Measurements from ENCODE around the gene DHRS12.
A peak's percentile ranks its signal among the peaks of the same experiment; 100 is the strongest.

The DHRS12 gene

DNA sequence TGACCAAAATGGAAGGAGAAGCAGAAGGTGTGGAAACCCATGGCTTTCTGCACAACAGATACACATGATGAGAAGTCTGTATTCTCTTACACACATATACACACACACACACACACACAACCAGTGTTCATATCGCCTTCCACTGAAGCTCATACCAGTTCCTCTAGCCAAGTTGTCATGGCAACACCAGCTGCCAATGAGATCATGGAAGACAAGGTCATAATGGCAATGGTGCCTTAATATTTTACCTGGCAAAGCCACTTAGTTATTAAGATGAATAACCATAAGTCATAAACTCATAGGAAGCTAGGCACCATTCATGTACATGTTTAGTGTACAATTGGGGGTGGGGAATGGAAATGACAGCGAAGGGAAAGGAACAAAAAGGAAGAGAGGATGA, 2.6 kb upstream of the DHRS12 start:
- no peak for DNase-seq

DNA sequence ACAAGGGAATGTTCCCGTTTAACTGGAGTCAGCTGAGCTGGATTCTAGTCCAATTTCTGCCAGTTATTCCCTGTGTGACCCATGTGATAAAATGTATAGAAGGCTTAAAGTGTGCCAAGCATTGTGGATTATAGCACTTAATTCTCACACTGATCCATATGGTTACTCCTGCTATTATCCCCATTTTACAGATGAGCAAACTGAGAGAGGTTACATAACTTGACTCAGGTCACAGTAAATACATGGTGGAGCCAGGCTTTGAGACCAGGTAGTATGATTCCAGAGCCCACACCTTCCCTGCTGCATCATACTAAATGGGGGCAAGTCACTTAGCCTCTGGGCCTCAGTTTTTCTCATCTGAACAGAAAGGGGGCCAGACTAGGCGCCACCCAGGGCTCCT, 2.0 kb upstream of the DHRS12 start:
- no peak for DNase-seq

DNA sequence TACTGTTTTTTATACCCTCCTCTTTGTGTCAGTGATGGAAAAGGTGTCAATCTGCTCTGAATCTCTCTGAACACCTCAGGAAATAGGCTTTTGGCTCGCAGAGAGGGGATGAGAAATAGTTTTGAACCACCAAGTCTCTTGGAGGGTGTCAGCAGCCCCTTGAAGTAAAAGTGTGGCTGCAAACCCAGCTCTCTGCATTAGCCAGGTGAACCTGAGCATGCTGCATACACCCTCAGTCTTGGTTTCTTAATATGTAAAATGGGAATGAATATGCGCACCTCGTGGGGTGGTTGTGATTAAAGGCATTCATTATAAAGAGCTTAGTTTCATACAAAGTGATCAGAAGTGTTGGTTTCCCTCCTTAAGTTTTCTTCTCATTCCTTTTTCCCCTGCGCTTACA, 1.4 kb upstream of the DHRS12 start:
- peak in 2 of 14 donors; percentile 17 to 45 for DNase-seq

DNA sequence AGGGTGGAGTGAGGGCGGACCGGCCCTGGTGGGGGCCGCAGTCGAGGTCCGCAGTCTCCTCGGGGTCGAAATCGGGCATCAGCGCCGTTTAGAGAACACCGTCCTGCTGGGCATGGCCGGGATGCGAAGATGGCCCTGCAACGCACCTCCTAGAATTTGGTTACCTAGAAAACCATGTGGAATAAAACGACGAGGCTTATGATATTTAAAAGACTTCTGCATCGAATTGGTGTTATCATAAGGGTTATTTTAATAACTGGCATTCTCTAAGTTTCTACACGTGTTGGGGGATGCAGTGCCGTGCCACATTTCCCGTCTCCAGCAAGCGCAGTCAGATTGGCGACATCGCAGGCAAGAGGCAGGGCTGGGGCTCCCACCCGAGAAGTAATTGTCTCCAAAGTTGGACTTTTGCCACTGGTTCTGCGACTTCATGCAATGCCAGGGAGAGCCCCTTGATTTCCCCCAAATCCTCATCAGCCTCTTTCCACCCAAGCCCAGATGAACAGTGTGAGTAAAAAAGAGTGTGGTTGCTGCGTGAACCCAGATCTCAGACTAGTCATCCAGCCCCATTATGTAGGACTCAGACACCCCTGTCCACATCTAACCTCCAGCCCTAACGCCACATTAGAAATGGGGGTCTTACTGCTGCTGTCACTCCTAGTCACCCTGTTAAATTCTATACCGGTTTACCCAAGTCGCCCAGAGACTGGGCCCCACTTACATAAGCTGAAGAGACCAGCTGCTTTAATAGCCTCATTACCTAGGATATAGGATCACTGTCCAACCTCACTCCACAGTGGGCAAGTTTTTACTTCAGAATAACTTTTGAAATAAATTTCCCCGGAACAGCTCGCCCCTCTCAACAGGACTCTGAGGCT, 571 bp upstream of the DHRS12 start:
- peak in 12 of 14 donors; percentile 41 to 83 (median 62) for DNase-seq

DNA sequence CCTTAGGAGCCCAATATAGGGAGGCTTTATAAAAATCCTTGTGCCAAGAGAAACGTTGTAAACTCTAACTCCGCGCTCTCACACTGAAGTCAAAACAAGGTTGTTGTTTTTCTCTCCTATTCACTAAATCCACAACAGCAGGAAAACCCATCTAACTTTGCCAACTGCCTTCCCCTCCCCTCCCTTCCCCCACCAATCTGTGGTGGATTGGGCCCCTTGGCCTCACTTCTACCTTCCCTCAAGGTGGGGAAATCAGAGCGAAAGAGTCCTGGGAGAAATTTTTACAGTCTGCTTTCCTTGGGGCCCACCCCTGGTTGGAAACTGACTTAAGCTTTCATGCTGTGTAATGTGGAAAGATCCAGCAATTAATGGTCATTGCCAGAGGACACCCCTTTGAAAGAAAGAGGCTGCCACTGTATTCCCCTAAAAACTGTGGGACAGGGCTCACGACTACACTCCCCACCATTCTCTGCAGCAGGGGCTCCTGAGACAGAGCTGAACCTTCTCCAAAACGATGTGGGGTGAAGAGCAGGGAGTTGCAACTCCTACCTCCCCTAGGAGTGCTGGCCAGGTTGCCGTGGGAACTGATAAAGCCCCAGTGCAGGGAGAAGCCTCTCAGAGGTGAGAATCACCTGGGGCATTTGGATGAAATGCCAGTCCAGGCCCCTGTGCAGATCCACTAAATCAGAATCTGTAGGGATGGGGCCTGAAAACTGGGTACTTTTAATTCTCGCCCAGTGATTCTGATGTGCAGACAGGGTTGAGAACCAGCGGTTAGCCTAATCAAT, 1.1 kb downstream of the DHRS12 start:
- DNase-seq, result peak in 4 of 14 donors; percentile 41 to 62 (median 52)

DNA sequence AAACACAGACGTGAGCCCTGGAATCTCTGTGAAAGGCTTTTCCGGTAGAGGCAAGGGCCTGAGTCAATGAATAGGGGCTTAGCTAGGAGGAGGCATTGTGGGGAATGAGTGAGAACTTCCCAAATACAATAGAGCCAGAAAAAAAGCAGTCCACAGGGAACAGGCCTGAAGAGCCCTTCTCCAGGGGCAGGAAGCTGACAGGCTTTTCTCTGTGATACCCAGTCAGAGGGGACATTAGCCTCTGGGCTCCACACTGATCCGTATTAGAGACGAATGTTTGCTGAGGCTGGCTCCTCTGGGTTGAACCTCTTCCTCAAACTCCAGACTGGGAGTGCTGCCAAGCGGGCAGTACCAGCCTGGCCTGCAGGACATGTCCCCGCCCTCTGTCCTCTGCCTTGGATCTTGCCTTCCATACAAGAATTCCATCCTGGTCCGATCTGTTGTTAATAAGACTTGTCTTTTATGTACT, 2.3 kb downstream of the DHRS12 start:
- peak in 12 of 14 donors; percentile 10 to 77 (median 60) for DNase-seq

DNA sequence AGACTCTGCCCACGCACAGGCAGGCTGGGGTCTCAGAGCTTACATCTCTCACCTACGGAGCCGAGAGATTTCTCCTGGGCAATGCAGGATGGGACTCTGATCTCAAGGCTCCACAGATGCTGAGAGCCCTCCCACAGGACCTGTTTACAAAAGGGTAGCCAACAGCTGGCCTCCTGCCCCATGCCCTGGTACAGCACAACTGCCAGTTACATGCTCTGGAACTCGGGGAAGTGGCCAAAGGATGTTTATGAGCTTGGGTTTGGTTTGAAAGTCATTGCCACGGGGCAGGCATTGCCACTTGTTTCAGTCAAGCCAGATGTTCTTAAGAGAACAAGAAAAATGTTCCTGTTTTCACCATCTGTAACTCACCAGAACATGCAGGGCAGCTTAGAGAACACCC, 3.5 kb downstream of the DHRS12 start:
- DNase-seq, result peak in 3 of 14 donors; percentile 16 to 27 (median 16)

DNA sequence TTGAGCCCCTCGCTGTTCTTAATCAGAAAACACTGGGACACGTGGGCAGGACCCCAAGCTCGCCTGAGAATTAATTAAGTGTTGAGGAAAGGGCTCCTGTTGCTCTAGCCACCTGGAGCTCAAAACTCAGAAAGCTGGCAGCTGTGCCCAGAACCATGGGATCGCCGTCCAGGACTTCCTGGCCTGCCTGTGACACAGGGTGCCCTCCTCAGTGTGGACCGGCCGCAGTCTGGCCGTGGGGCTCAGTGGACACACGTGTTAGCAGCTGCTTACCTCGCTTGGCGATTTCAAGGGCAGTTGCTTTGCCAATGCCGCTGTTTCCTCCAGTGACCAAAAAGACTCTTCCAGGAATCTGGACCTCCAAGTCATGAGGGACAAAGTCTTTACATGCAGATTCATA, 4.7 kb downstream of the DHRS12 start:
- no peak for DNase-seq

DNA sequence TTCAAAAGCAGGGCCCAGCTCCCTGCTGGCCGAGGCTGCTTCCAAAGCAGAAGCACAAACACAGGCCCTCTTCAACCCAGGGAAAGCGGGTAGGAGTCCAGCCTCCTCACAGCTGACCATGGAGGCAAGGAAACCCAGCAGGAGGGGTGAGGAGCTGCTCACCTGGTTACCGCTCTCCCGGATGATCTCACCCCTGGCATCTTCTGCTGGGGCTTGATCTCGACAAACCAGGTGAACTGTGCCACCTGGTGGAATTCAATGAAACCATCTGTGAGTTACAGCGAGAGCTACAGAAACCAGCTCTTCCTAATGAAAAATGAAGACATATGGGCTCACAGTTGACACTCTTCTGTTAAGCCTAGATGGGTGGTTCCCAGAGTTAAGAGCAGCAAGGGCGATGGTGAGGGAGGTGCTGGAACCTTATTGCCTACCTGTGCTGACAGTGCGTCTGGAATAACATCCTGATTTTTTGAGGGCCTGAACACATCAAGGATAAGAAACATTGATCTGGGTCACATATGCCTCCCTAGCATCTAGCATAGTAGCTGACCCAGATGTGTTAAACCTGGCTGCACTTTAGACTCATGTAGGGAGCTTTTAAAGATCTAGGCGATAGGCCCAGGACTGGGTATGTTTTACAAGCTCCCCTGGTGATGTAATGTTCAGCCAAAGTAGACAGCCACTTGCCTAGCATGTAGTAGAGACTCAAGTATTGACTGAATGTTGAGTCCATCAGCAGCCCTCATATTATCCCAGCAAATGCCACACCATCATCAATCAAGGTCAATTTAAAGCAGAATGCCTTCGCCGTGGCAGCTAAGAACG, 6.1 kb downstream of the DHRS12 start:
- DNase-seq, result peak in 3 of 14 donors; percentile 8 to 92 (median 31)

DNA sequence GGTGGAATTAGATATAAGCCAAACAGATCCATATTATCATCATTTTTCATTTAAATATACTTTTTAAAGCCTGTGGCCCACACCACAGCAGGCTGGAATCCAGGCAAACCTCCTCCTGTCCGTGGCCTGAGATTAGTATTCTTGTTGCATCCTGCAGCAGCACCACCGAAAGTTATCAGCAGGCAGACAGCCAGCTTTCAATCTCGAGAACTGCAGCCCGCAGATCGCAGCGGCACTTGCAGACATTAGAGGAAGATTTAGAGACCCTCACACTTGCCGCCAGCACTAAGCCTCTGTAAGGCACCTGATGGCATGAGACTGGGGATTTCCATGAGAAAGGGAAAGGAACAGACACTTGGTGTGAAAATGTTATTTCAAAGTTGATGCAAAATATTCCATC, 7.4 kb downstream of the DHRS12 start:
- no peak for DNase-seq

DNA sequence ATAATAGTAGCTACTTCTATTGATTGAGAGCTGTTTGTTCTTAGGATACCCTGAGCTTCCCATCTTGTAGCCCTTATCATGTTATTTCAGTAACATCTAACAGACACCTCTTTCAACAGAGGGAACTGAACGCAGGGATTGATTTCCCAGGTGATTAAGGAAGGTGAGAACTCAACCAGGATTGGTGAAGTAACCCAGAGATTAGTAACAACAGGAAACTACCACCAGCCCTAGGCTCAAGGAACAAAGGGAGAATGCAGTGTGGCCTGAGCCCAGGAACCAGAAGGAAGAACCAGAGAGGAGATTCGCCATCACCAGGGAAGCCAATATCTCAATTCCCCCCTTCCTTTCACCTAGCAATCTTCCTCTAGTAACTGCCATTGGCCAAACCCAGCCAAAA, 8.5 kb downstream of the DHRS12 start:
- DNase-seq, result no peak

DNA sequence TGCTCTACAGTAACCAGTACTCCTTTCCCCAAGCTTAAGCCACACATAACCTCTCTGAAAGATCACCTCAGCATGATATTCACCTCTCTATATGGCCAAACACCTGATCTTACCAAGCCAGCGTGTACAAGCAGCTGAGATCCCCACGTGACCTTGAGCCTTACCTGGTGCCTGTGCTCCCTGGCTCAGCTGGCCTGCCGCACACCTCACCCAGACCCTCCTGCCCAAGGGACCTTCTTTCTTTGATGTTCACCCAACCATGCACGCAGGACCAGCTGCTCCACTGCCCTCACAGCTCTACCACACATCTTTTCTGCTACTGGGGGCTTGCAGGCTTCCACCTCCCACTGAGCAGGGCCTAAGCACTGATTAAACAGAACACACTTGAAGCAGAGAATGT, 9.0 kb downstream of the DHRS12 start:
- no peak for DNase-seq

DNA sequence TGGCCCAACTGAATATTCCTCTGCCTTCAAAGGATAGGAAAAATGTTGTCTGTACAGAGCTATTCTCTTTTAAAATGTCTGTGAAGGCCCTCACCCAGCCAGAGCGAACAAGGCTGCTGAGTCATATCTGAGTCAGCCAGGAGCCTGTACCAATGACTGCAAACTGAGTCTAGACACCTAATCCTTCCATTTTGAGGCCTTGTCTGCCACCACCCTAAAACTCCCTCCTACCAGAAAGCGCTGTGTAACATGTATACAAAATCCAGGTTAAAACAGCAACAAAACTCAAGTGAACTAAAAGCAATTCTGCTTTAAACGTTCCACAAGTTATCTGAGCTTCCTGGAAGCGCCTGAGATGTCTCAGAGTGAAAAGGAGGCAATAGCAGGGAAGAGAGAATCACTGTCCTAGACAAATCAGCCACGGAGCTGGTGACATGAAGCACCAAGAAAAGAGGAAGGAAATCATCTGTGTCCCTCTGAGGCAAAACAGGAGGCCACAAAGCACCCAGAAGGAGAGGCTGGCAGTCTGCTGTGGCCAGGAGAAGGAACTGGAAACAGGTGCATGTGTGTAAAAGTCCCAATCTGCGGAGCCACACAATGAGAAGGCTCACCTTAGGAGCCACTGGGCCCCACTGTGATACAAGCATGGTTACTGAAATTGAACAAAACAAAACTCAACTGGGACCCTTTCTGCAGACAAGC, 10.2 kb downstream of the DHRS12 start:
- DNase-seq, result peak in 2 of 14 donors; percentile 4 to 25

DNA sequence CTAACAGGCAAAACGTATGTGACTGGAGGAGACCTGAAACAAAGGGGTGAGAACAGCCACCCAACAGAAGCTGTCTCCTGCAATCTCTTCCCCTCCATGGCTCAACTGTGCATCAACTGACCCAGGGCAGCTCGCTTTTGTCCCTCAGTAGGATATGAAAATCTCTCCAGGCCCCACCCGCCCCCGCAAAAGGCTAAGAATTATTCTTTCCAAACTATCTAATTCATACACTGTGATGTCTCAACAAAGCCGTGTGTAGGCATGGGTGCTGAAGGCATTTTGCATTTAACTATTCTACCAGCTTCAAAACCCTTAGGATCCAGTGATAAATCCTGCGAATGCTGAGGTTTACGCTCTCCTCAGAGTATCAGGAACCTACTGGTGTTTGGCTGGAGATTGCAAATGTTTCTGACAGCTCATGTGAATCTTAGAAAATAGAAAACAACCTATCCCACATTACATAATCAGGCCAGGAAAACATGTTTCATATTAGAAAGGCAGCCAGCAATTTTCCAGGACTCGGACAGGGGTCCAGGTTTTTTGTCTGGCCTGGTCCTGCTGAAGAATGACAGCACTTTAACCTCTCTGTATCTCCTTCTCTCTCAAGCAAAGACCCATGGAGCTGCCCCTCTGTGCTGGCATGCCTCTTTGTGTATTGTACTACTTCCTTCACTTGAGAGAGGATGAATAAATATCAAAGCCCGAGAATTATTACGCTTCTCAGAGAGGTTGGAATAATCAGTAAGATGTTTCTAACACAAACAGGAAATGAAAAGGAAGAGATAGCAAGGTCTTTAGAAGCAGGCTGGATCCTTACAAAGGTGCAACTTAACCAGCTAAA, 17.3 kb downstream of the DHRS12 start:
- peak in 1 of 14 donors; percentile 73 for DNase-seq

DNA sequence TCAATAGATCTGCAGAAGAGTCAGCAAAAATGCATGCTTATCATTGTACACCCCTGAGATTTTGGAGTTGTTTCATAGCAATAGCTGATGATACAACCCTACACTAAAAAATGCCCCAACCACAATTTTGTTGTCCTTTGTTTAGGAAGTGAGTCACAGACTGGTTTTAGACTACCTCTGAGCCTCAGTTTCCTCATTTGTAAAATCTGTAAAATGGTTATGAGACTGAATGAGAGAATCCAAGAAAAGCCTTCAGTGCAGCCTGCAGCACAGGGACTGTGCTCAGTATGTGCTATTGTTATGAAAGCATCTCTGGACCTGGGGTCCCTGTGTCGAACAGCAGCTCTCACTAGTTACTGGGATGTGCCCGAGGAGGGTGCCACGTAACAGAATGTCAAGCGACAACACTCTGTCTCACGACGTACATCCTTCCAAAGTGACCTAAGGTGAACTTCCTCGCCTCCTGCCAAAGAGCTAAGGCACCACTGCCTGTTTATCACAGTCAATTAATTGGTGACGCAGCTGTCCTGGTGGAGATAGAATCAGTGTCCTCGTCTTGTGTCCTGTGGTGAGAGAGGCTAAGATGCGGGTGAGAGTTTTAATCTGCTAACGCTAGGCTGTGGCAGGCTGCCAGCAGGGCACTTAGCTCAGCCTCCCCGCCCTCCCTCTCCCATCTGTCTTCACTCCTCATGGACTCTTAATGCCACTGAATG, 18.1 kb downstream of the DHRS12 start:
- DNase-seq, result peak in 4 of 14 donors; percentile 21 to 82 (median 36)

DNA sequence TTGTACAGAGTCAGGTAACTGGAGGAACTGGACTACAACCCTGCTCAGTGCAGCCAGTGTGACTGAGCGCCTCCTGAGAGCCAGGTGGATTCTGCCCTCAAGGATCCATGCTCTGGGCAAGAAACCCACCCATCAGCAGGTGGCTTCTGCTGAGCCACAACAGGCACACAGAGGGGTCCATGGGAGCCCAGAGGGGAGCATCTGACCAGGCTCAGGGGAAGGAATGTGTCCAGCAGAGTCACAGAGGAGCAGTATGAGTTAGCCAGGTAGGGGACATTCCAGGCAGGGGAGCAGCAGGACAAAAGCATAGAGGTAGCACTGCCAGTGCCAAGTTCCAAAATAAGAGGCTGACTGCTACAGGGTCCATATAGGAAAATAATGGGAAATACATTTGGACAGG, 19.9 kb downstream of the DHRS12 start:
- DNase-seq, result no peak

DNA sequence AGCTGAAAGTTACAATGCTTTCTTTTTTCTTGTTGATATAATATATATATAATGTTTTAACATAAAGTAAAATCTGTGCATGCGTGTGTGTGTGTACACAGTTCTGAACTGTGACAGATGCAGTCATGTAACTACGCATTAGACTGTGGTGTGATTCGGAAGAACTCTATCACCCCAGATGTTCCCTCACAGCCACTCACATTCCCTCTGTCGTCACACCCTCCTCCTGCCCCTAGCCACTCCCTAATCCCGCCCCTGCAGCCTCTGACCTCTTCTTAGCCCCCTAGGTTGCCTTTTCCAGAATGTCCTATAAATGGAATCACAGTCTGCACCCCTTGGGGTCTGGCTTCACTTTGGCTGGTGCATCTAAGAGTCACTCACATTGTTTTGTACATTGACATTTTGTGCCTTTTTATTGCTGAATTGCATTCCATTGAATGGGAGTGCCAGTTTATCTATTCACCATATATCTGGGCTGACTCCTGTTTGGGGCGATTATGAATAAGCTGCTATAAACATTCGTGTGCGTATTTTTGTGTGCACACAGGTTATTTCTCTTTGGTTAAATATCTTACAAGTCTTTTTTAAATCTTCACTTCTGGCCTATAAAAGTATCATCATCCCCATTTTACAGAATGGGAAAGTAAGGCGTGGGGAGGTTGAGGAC, 20.4 kb downstream of the DHRS12 start:
- DNase-seq, result no peak

DNA sequence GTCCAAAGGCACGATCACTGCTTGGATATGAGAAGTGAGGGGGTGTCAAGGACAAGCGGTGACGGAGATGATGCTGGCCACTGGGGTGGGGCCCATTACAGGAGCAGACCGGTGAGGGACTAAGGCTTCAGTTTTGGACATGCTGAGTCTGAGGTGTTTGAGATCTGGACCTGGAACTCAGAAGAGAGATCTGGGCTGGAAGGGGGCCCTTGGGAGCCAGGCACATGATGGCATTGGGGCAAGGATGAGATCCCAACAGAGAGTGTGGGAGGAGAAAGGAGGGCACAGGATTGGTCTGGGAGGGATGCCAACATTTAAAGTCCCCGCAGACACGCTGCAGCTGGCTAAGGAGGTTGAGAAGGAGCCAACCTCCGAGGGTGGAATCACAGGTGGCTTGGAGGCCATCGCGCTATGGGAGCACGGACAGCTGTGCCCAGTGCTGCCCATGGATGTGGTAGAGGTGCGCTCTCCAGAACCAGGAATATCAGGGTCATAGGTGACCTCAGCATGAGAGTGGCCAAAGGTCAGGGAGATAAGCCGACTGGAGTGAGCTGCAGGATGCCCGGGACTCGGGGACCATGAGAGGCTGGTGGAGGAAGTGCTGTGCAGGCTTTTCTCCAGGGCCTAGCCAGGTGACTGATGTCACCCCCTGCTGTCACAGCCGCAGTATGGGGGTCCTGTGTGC, 21.8 kb downstream of the DHRS12 start:
- no peak for DNase-seq

Measured in C1 segment of cervical spinal cord (tissue), 14 donors.